TTC549 (cell line): ENCODE data around the gene UVRAG.

Experiments
- FAIRE-seq: peaks from 2 replicates; lab custom pipeline; 2012; peaks lifted over from hg19 to GRCh38; lab: Jason Lieb, UNC

UVRAG gene

GRCh38 chr11:75784085-75784478, 30.9 kb upstream of the UVRAG start:
- FAIRE-seq, result no peak

GRCh38 chr11:75784506-75784905, 30.5 kb upstream of the UVRAG start:
- no peak for FAIRE-seq

GRCh38 chr11:75785187-75785586, 29.8 kb upstream of the UVRAG start:
- FAIRE-seq, result no peak

- FAIRE-seq, result no peak
Measured at GRCh38 chr11:75786101-75786736, 28.8 kb upstream of the UVRAG start.

- no peak for FAIRE-seq
Measured at GRCh38 chr11:75789521-75789920, 25.5 kb upstream of the UVRAG start.

GRCh38 chr11:75790986-75791385, 24.0 kb upstream of the UVRAG start:
- FAIRE-seq, result no peak

- no peak for FAIRE-seq
Measured at GRCh38 chr11:75792127-75792731, 22.8 kb upstream of the UVRAG start.

GRCh38 chr11:75792997-75793800, 21.8 kb upstream of the UVRAG start:
- FAIRE-seq, result no peak

- FAIRE-seq, result no peak
Measured at GRCh38 chr11:75793966-75794365, 21.0 kb upstream of the UVRAG start.

GRCh38 chr11:75795276-75796090, 19.5 kb upstream of the UVRAG start:
- FAIRE-seq, result no peak

GRCh38 chr11:75796091-75796435, 18.9 kb upstream of the UVRAG start:
- no peak for FAIRE-seq

- FAIRE-seq, result no peak
Measured at GRCh38 chr11:75797116-75797515, 17.9 kb upstream of the UVRAG start.

- no peak for FAIRE-seq
Measured at GRCh38 chr11:75797792-75798191, 17.2 kb upstream of the UVRAG start.

GRCh38 chr11:75800136-75800675, 14.8 kb upstream of the UVRAG start:
- FAIRE-seq, result no peak

- no peak for FAIRE-seq
Measured at GRCh38 chr11:75800728-75801361, 14.2 kb upstream of the UVRAG start.

GRCh38 chr11:75801362-75802020, 13.5 kb upstream of the UVRAG start:
- FAIRE-seq, result no peak

GRCh38 chr11:75802021-75802912, 12.7 kb upstream of the UVRAG start:
- no peak for FAIRE-seq

- peak; percentile 56 for FAIRE-seq
Measured at GRCh38 chr11:75802913-75803820, 11.8 kb upstream of the UVRAG start.

- FAIRE-seq, result no peak
Measured at GRCh38 chr11:75809111-75809510, 5.9 kb upstream of the UVRAG start.
